IMR-90 (cell line): ENCODE data around the gene SLX9. TPM values are rescaled to one million over a fixed set of nuclear protein-coding genes. Genes with fewer than 3 reads are reported as not detected.

ENCODE experiments used
- ATAC-seq: fragments of 200-7000 bp; cut with Tn5 transposase; 2 replicates; pipeline ENCODE4 v1.9.1; 2020; ENCODE audit warnings: low read depth, mild to moderate bottlenecking, moderate library complexity
- BruUV-seq: library from RNA; stranded (reverse); fragments of 400-500 nt; replicated peaks from 2 replicates; lab custom pipeline; 2021; lab: Mats Ljungman, UMichigan
- CTCF ChIA-PET: fragments of 300-600 bp; formaldehyde crosslinking; extraction: SDS; loops from one replicate; lab custom pipeline; 2021; ENCODE audit warnings: antibody characterized with exemption; lab: Yijun Ruan, JAX
- POLR2A ChIA-PET: fragments of 300-600 bp; sonication (Branson Sonifier 250); formaldehyde crosslinking; loops from one replicate; lab custom pipeline; 2022; ENCODE audit warnings: antibody characterized with exemption; ENCODE audit not compliant: unreplicated experiment; lab: Charles Lee
- DNase-seq: peaks from one replicate; pipeline ENCODE4 v3.0.0; 2013
- H2AFZ ChIP-seq: replicated peaks from 2 replicates; pipeline ENCODE3; 2013; ENCODE audit warnings: low read length, mild to moderate bottlenecking; ENCODE audit not compliant: poor library complexity
- H2AK5ac ChIP-seq: 2 replicates; pipeline ENCODE4 v1.6.1; 2013; ENCODE audit warnings: low read depth, low read length, inconsistent platforms
- H2AK9ac ChIP-seq: replicated peaks from 2 replicates; pipeline ENCODE3; 2013; ENCODE audit warnings: mild to moderate bottlenecking, low read depth, low read length, moderate library complexity; ENCODE audit not compliant: poor library complexity
- H2BK120ac ChIP-seq: 2 replicates; pipeline ENCODE4 v1.6.1; 2013; ENCODE audit warnings: low read depth, low read length, inconsistent platforms
- H2BK15ac ChIP-seq: 3 replicates; pipeline ENCODE4 v1.6.1; 2013; ENCODE audit warnings: low read depth, low read length, inconsistent platforms
- H2BK20ac ChIP-seq: 2 replicates; pipeline ENCODE4 v1.6.1; 2013; ENCODE audit warnings: low read depth, mild to moderate bottlenecking, inconsistent platforms, low read length, moderate library complexity
- H2BK5ac ChIP-seq: 2 replicates; pipeline ENCODE4 v1.6.1; 2013; ENCODE audit warnings: mild to moderate bottlenecking, low read depth, low read length, inconsistent platforms; ENCODE audit not compliant: poor library complexity, severe bottlenecking
- H3K14ac ChIP-seq: replicated peaks from 2 replicates; pipeline ENCODE4 v1.6.1; 2013; ENCODE audit warnings: low read depth, low read length, inconsistent platforms
- H3K18ac ChIP-seq: 2 replicates; pipeline ENCODE4 v1.6.1; 2013; ENCODE audit warnings: low read depth, low read length, control low read depth
- H3K23ac ChIP-seq: 2 replicates; pipeline ENCODE4 v1.6.1; 2013; ENCODE audit warnings: low read depth, low read length, inconsistent platforms
- H3K27ac ChIP-seq: 2 replicates; pipeline ENCODE4 v1.5.1; 2013; ENCODE audit warnings: mild to moderate bottlenecking, control low read depth, low read length; ENCODE audit not compliant: insufficient read depth
- H3K27me3 ChIP-seq: 2 replicates; pipeline ENCODE4 v1.6.1; 2013; ENCODE audit warnings: low read length; ENCODE audit not compliant: control insufficient read depth, insufficient read depth
- H3K36me3 ChIP-seq: 2 replicates; pipeline ENCODE4 v1.6.1; 2013; ENCODE audit warnings: low read length, mixed read lengths; ENCODE audit not compliant: control insufficient read depth, insufficient read depth
- H3K4ac ChIP-seq: 2 replicates; pipeline ENCODE4 v1.6.1; 2013; ENCODE audit warnings: low read depth, low read length, inconsistent platforms
- H3K4me1 ChIP-seq: 2 replicates; pipeline ENCODE4 v1.6.1; 2013; ENCODE audit warnings: low read length, mixed read lengths; ENCODE audit not compliant: control insufficient read depth, insufficient read depth
- H3K4me2 ChIP-seq: 2 replicates; pipeline ENCODE4 v1.6.1; 2013; ENCODE audit warnings: low read depth, mild to moderate bottlenecking, control low read depth, low read length, moderate library complexity
- H3K4me3 ChIP-seq: 2 replicates; pipeline ENCODE4 v1.5.1; 2013; ENCODE audit warnings: low read depth, mild to moderate bottlenecking, control low read depth, low read length, moderate library complexity; ENCODE audit not compliant: insufficient read depth
- H3K56ac ChIP-seq: 2 replicates; pipeline ENCODE4 v1.6.1; 2013; ENCODE audit warnings: low read length, inconsistent platforms; ENCODE audit not compliant: insufficient read depth; ENCODE audit errors: extremely low read depth
- H3K79me1 ChIP-seq, 2 experiments: 2 replicates each; pipeline ENCODE4 v1.6.1; 2013; ENCODE audit warnings: low read length in 2 of 2, inconsistent platforms in 1 of 2, low read depth in 1 of 2
- H3K9ac ChIP-seq: 2 replicates; pipeline ENCODE4 v1.6.1; 2013; ENCODE audit warnings: low read depth, low read length, control low read depth
- H3K9me1 ChIP-seq: 2 replicates; pipeline ENCODE4 v1.6.1; 2013; ENCODE audit warnings: low read length, inconsistent platforms; ENCODE audit not compliant: insufficient read depth
- H3K9me3 ChIP-seq: 2 replicates; pipeline ENCODE4 v1.6.1; 2013; ENCODE audit warnings: low read length; ENCODE audit not compliant: control insufficient read depth, insufficient read depth
- H4K20me1 ChIP-seq: 2 replicates; pipeline ENCODE4 v1.6.1; 2013; ENCODE audit warnings: low read length, inconsistent platforms; ENCODE audit not compliant: insufficient read depth
- H4K5ac ChIP-seq: 2 replicates; pipeline ENCODE4 v1.6.1; 2013; ENCODE audit warnings: mild to moderate bottlenecking, low read depth, low read length, control low read depth
- H4K8ac ChIP-seq, 2 experiments: 2 replicates each; pipeline ENCODE4 v1.6.1; 2013; ENCODE audit warnings: low read depth in 2 of 2, low read length in 2 of 2, control low read depth in 1 of 2, inconsistent platforms in 1 of 2
- H4K91ac ChIP-seq: 2 replicates; pipeline ENCODE4 v1.6.1; 2013; ENCODE audit warnings: low read depth, low read length, inconsistent platforms; ENCODE audit not compliant: insufficient read depth
- BHLHE40 ChIP-seq: fragments of 150-350 bp; IDR thresholded peaks from 2 replicates; pipeline ENCODE4 v1.6.1; 2016; ENCODE audit warnings: mild to moderate bottlenecking, low read depth, low read length
- CHD1 ChIP-seq: IDR thresholded peaks from 2 replicates; pipeline ENCODE4 v1.6.1; 2012; ENCODE audit warnings: low read depth, low read length, improper control_type of control experiment
- ELK1 ChIP-seq: fragments of 150-350 bp; IDR thresholded peaks from 2 replicates; pipeline ENCODE4 v1.6.1; 2016; ENCODE audit warnings: low read depth, mild to moderate bottlenecking, low read length, moderate library complexity, borderline replicate concordance
- FOS ChIP-seq: fragments of 150-350 bp; IDR thresholded peaks from 2 replicates; pipeline ENCODE4 v1.6.1; 2016; ENCODE audit warnings: low read depth, low read length
- MAFK ChIP-seq: IDR thresholded peaks from 2 replicates; pipeline ENCODE4 v1.6.1; 2012; ENCODE audit warnings: low read depth, low read length, improper control_type of control experiment
- POLR2A ChIP-seq: IDR thresholded peaks from 2 replicates; pipeline ENCODE4 v1.6.1; 2012; ENCODE audit warnings: mild to moderate bottlenecking, low read depth, low read length
- RCOR1 ChIP-seq: IDR thresholded peaks from 2 replicates; pipeline ENCODE4 v1.6.1; 2012; ENCODE audit warnings: mild to moderate bottlenecking, low read length, improper control_type of control experiment; ENCODE audit not compliant: insufficient replicate concordance
- RFX5 ChIP-seq: IDR thresholded peaks from 2 replicates; pipeline ENCODE4 v1.8.0; 2012; ENCODE audit warnings: low read depth, mild to moderate bottlenecking, low read length, moderate library complexity
- USF2 ChIP-seq: fragments of 150-350 bp; IDR thresholded peaks from 2 replicates; pipeline ENCODE4 v1.6.1; 2017; ENCODE audit warnings: mild to moderate bottlenecking, antibody characterized with exemption, low read length, low read depth
- WGBS, 2 experiments: methylation state at CpG; one replicate each; pipeline versions ENCODE4 v1.1.5 to v1.1.7; 2013; ENCODE audit warnings: missing lambda C conversion rate in 2 of 2; ENCODE audit not compliant: insufficient read length in 1 of 2; ENCODE audit errors: extremely low coverage in 2 of 2; 5-methylcytosine and 5-hydroxymethylcytosine counted together
- dilution Hi-C: fragments of 300-500 bp; cut with HindIII; formaldehyde crosslinking; loops from one replicate; pipeline ENCODE4 v1.14.3; 2018; ENCODE audit warnings: low sequenced_read_pairs; ENCODE audit not compliant: unreplicated experiment
- in situ Hi-C: fragments of 300-500 bp; cut with MboI; formaldehyde crosslinking; loops from 3 replicates; pipeline ENCODE4 v1.14.3; 2019; ENCODE audit warnings: low sequenced_read_pairs, inconsistent platforms, mixed read lengths
- intact Hi-C: fragments of 100-400 bp; cut with micrococcal nuclease; formaldehyde crosslinking; loops from 2 replicates; pipeline ENCODE4 v1.10.0; 2022
- polyA plus RNA-seq, 3 experiments: library from polyadenylated mRNA; depleted of rRNA; stranded (reverse); fragments of >200 nt; gene quantifications; 2 replicates each; pipeline ENCODE4 v1.2.3, GENCODE V29; 2012; ENCODE audit warnings: low replicate concordance in 1 of 3
- total RNA-seq: library from RNA; depleted of rRNA; stranded (reverse); fragments of >200 nt; gene quantifications from 2 replicates; pipeline ENCODE4 v1.2.3, GENCODE V29; 2012

Gene SLX9
- total and polyA plus RNA-seq, 2 of the 4 experiments (the other 2 are of a cell fraction) = 10.4 to 21.7 TPM

GRCh38 chr21:44908908-44909307, 30.9 kb upstream of the SLX9 start:
- ChIA-PET POLR2A (no interaction called here), CTCF (no interaction called here)
- Histone ChIP-seq H3K14ac (no peak overlapping the region), H3K9ac (no peak overlapping the region), H2AK9ac (no peak overlapping the region), H3K9me3 (no peaks in the 10 kb centered on the region), H3K27me3 (peaks cover 81% of the 10 kb centered on the region), H2AFZ (no peak overlapping the region), H3K18ac (no peak overlapping the region), H2BK120ac (no peak overlapping the region), H4K91ac (no peak overlapping the region), H3K23ac (no peak overlapping the region), H2AK5ac (no peak overlapping the region), H3K27ac (no peak overlapping the region), H3K36me3 (no peaks in the 10 kb centered on the region), H3K4me1 (peaks cover 6% of the 10 kb centered on the region; the same call in 1 of the 2 replicates), H3K4me2 (no peak overlapping the region; the same call in 1 of the 2 replicates), H2BK5ac (no peak overlapping the region), H2BK20ac (no peak overlapping the region), H3K79me1 (no peaks in the 10 kb centered on the region), H3K4me3 (no peak overlapping the region), H4K20me1 (no peaks in the 10 kb centered on the region), H3K56ac (no peak overlapping the region), H3K4ac (no peak overlapping the region), H3K9me1 (peaks cover 6% of the 10 kb centered on the region; the same call in 1 of the 2 replicates), H2BK15ac (no peak overlapping the region), H4K8ac (no peak overlapping the region), H4K5ac (no peak overlapping the region)
- TF ChIP-seq POLR2A (no peak), USF2 (no peak), RCOR1 (no peak), FOS (no peak), MAFK (no peak), ELK1 (no peak), CHD1 (no peak), RFX5 (no peak), BHLHE40 (no peak)
- DNase-seq (no peak), ATAC-seq (no peak; the same call in 1 of the 2 replicates)
- in situ Hi-C loops (no loop called here), dilution Hi-C loops (no loop called here), intact Hi-C loops (no loop called here)
- 92% methylated on average over 12 of the region's 21 CpGs; no CpG with 5 or more reads in 1 of the 2 experiments for WGBS, 2 experiments
- no TSS peak for BruUV-seq
